WI38 (cell line): Measurements from ENCODE around the gene GBF1.

Source experiments
- H3K4me3 ChIP-seq: 2 replicates; pipeline ENCODE4 v1.5.1; 2011; ENCODE audit warnings: low read depth, mild to moderate bottlenecking, control low read depth, low read length
- TF ChIP-seq, protein P1 (sequence below): IDR thresholded peaks from 2 replicates; pipeline ENCODE4 v1.5.1; 2012; ENCODE audit warnings: low read depth, mild to moderate bottlenecking, control low read depth, low read length

The GBF1 gene

DNA sequence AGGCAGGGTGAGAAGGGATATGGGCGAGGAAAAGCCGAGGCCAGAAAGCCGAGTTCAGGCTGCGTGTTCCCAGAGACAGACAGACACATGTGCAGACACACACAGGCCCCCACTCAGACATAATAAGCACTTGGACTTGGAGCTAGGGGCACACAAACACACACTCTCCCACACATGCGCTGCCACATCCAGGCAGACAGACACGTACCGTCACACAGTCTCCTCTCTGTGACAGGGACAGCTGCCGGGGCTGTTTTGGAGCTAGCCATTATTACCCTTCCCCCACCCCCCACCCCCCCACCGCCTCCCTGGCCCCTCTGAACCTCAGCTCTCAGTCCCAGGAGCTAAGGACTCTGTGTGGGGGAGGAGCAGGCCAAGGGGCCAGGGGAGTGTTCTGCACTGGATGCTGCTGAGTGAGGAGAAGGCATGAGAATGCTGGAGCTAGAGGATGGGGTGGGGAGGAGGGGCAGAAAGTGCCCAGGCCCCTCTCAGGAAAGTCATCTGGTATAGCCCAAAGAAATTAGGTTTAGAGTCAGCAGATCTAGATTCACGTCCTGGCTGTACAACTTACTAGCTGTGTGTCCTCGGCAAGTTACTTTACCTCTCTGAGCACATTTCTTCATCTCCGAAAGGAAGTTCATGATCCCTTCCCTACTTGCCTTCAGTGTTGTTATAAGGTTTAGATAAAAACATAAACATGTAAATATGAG lies 10.3 kb upstream of the GBF1 start:
- H3K4me3 ChIP-seq, result no peak overlapping the region
- TF ChIP-seq, protein P1, sequence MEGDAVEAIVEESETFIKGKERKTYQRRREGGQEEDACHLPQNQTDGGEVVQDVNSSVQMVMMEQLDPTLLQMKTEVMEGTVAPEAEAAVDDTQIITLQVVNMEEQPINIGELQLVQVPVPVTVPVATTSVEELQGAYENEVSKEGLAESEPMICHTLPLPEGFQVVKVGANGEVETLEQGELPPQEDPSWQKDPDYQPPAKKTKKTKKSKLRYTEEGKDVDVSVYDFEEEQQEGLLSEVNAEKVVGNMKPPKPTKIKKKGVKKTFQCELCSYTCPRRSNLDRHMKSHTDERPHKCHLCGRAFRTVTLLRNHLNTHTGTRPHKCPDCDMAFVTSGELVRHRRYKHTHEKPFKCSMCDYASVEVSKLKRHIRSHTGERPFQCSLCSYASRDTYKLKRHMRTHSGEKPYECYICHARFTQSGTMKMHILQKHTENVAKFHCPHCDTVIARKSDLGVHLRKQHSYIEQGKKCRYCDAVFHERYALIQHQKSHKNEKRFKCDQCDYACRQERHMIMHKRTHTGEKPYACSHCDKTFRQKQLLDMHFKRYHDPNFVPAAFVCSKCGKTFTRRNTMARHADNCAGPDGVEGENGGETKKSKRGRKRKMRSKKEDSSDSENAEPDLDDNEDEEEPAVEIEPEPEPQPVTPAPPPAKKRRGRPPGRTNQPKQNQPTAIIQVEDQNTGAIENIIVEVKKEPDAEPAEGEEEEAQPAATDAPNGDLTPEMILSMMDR, result no peak

DNA sequence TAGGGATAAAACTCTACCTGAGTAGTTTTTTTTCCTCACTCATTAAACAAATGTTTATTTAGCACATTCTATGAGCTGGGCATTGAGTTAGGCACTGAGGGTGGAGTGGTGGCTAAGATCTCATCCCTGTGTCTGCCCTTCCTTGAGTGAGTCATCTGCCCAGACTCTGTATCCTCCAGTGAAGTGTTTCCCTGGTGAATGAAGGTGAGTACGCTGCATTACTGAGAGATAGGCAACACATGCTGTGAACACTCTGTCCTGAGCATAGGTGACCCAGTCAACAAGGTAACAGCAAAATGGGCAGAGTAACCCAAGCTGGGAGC lies 9.8 kb upstream of the GBF1 start:
- TF ChIP-seq, protein P1, result no peak
- H3K4me3 ChIP-seq, result no peak overlapping the region

DNA sequence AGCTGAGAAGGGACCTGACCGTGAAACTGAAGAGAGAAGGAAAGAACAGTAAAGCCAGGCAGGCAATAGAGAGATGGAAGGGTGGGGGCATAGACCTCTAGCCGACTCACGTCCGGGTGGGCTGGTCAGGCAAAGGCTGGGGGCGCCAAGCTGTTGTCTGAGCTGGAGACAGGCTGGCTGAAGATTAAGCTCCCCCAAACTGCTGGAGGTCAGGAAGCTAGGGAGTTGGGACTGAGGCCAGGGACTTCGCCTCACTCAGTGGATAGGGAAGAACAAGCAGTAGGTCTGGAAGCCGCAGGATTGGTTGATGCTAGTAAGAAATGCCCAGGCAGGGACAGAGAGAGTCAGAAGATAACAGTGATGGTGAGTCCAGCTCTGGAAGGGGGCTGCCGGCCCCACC lies 9.3 kb upstream of the GBF1 start:
- no peak overlapping the region for H3K4me3 ChIP-seq
- TF ChIP-seq, protein P1, result no peak

DNA sequence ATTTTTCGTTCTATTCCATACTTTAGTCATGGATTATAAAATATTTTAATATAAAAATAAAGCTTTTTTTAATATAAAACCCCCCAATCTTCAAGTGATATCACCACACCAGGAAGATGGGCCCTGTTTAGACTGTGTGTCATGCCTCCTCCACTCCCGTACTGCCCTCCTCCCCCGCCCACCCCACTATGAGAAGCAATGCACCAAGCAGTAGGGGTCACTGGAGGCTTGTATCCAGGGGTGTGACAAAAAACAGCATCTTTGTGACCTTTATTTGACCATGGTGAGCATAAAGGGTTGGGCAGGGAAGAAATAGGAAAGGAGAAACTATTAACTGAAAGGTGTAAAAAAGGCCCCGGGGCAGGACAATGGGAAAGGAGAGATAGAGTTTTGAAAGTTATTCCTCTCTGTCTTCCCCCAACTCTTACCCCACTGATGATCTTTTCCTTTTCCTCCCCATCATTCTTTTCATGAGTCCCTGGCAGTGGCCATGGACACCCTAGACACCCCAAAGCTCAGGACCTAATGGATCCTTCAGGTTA lies 7.5 kb upstream of the GBF1 start:
- no peak overlapping the region for H3K4me3 ChIP-seq
- TF ChIP-seq, protein P1, result no peak

DNA sequence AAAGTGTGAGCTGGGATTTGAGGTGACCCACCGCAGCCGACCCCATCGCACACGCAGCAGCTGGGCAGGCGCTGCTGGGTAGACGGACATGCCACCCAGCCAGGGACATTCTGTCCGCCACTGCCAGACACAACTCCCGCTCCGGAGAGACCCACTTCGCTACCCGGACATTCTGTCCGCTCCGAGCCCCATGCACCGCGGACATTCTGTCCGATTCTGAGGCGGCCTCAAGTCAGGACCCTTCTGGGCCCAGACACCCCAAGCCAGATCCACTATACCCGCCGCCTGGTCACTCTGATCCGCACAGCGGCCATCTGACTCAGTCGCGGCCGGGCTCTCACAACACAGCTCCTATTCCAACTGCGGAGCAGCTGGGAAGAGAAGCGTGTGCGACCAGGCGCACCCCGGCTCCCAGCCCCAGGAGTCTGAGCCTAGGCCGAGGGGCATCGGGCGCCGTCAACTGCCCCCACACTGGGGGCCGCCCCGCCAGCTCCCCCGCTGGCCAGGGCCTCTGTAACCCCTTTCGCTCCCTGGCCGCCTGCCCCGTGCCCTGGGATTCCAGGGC lies 4.8 kb upstream of the GBF1 start:
- TF ChIP-seq, protein P1, result no peak
- H3K4me3 ChIP-seq, result peak overlapping the region; percentile 68

DNA sequence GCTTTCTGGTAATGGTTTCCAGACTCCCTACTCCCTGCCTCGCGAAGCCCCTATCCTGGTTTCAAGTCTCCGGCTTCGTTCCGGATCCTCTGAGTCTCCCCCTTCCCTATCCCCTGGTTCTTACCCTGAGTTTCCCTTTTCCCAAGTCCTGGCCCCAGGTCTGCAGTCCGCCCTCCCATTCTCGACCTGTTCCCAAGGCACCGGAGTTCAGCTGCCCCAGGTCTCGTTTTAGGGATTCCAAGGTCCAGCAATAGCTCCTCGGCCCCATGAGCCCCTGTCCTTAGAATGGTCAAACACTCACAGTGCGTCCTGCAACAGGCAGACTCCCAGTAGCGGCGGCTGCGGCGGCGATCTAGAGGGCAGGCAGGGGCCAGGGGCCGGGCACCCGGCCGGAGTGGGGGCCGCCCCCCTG lies 4.3 kb upstream of the GBF1 start:
- TF ChIP-seq, protein P1, result no peak
- peak overlapping the region; percentile 68 for H3K4me3 ChIP-seq

DNA sequence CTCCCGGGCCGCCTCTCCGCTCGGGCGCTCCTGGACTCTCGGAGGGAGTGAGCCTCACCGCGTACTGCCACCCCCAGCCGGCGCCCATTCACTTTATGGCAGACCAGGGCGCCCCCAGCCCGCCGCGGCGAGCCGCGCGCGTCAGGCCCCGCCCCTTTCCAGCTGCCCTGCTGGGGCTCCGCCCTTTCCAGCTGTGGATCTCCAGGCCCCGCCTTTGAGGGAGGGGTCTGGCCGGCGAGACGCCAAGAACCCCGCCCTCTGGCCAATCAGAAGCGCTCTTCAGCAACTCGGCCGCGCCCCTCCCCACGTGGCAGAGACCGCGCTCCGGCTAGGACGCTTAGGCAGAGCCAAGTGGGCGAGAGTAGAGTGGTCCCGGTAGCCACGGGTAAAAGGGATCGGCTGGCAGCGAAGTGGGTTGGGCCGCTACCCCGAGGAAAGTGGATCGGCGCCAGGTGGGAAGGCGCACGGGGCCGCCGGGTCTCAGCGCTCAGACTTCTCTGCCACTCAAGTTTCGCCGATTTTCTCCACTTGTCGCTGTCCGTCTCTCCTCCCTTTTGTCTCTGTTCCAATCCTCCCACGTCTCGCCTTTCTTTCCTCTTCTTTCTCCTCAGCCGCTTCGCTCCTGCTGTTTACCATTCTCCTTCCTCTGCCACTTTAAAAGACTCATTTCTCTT lies 3.8 kb upstream of the GBF1 start, which contains the start of gene PITX3:
Gene PITX3, minus strand, starts transcription at position 69 of the 674 bp plus-strand sequence. CDS start 9,432 bp downstream, outside the sequence.
- peak within 1 kb of the TSS; percentile 68 for H3K4me3 ChIP-seq
- TF ChIP-seq, protein P1, result no peak
